SW 1271 (cell line): ENCODE measurements around the gene F2RL1.
A peak's percentile ranks its signal among the peaks of the same experiment; 100 is the strongest.
"Not testable (repeated sequence)": the region's sequence is repeated elsewhere in the genome, so short reads cannot be mapped to it uniquely, and the experiment has no call there.

Experiments used
- DNase-seq, 2 experiments: peaks; one replicate each; lab custom pipeline; 2025; lab: John Stamatoyannopoulos, UW

F2RL1 gene

DNA sequence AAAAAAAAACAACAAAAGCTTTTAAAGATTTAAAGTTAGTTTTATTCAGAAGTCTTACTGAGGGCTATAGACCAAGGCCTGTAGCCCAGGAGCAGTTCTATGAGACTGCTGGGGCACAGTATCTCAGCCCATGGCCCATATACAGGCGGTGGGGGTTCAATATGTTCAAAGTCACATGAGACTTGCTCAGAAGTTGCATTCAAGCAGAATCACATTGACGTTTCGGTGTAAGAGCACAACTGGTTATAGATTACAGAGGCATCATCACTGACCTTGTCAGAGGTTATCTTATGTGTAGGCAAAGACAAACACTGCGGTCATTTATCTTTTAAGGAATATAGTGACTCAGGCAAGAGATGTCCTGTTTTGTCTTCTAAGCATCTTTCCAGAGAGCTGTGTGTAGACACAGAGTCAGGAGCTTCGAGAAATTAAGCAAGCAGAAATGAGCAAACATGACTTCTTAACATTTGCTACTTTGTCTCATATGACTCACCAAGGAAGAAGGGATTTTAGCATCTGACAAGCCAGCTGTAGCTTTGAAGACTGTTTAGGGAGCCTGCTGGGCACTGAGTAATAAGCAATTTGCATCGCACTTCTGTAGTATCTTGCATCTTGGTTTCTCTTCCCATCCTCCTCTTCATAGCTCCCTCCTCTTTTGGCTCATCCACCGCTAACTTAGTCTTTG is 12.9 kb upstream of the F2RL1 start:
- peak; percentile 57 to 66 for DNase-seq

DNA sequence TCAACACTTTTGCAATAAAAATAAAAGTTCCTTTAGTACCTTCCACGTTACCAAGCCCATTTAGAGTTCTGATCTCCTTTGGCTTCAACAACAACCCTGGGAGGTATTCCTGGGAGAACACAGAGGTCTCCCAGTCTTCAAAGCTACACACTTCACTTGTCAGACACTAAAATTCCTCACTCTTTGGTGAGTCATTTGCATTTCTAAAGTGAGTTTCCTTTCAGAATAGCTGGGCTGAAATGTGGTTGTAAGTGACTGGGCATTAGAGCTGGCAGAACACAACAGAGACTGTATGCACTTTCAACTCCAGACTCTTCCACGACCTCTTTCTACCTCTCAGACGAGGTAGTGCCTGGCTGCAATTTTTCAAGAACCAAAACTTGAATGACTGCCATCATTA is 11.5 kb upstream of the F2RL1 start:
- DNase-seq: peak in 1 of 2 experiments; percentile 51

DNA sequence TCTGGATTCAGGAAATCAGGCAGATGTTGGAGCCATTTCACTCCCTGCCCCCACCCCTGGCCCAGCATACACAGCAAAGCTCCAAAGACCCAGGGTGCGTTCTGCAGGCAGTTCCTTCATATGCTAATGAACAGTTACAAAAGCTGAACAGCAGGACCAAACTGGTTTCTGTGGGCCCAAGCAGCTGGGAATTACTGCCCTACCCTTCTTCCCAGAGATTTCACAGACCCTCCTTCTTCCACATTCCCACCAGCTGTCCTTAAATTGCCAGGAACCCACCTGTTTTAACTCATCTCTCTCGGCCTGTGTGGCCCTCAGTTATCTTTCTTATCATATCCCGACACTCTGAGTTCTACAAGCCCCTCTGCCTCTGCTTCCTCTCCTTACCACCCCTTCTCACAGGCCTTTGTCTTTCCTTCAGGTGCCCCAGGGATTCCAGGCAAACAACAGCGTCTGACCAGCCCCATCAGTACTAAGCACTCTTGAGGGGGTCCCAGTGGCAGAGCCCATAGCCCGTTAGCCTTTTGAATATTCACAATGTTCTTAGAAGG is 10.6 kb upstream of the F2RL1 start:
- DNase-seq: no peak

- no peak for DNase-seq
Observed at GRCh38 chr5:76809141-76809540, 9.7 kb upstream of the F2RL1 start.

DNA sequence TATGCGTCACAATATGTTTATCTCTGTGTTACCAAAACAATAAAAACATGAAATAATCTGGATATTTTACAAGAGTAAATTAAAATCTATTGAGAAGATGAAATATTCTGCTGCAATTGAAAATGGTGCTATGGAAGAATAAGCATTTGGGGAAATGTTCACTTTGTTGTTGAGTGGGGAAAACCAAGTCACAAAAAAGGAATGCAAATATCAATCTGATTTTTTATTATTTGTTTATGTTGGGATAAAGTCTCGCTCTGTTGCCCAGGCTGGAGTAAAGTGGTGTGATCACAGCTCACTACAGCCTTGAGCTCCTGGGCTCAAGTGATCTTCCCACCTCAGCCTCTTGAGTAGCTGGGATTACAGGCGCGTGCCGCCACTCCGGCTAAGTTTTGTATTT is 8.6 kb upstream of the F2RL1 start:
- DNase-seq: no peak

- no peak for DNase-seq
Observed at GRCh38 chr5:76811214-76811613, 7.6 kb upstream of the F2RL1 start.

DNA sequence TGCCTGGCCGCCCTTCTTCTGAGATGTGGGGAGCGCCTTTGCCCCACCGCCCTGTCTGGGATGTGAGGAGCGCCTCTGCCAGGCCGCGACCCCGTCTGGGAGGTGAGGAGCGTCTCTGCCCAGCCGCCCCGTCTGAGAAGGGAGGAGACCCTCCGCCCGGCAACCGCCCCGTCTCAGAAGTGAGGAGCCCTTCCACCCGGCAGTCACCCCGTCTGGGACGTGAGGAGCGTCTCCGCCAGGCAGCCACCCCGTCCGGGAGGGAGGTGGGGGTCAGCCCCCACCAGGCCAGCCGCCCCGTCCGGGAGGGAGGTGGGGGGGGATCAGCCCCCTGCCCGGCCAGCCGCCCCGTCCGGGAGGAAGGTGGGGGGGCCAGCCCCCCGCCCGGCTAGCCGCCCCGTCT is 6.6 kb upstream of the F2RL1 start:
- DNase-seq: not testable (repeated sequence)

GRCh38 chr5:76813982-76814562 is 4.8 kb upstream of the F2RL1 start:
- DNase-seq: peak in 1 of 2 experiments; percentile 58

- no peak for DNase-seq
Observed at GRCh38 chr5:76816110-76816831, 2.6 kb upstream of the F2RL1 start.

- DNase-seq: no peak
Observed at GRCh38 chr5:76819851-76820525, 1.2 kb downstream of the F2RL1 start.

DNA sequence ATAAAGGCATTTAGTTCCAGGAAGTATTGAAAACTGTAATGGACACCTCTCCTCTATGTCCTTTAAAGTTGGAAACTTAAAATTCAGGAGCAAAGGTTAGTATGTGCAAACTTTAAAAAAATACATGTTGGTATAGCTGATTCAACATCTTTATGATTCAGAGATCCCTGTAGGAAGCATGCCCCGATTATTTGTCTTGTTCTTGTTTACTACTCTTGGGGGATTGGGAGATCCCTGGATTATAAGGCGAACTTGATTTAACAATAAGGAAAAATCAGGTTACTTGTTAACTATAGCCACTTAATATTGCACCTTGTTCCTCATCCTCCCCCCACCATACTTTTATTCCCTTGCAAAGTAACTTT is 1.7 kb downstream of the F2RL1 start:
- DNase-seq: no peak

DNA sequence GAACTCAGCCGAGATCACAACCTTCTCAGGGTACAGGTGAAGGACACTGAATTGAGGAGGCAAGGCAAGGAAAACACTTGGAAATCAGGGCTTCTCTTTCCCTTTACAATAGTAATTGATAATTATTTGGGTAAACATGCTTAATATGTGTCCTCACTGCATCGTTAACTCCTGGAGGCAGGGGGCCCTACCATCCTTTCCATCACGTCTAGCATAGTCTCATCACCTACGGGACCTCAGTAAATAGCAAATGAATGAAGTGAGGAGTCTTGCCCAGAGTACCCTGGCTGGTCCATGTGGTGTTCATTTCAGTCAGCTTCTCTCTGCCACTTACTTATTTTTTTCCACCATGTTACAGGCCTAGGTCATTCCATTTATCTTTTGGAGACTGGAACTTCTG is 2.3 kb downstream of the F2RL1 start:
- no peak for DNase-seq

GRCh38 chr5:76822105-76822731 is 3.4 kb downstream of the F2RL1 start:
- DNase-seq: not testable (repeated sequence)

DNA sequence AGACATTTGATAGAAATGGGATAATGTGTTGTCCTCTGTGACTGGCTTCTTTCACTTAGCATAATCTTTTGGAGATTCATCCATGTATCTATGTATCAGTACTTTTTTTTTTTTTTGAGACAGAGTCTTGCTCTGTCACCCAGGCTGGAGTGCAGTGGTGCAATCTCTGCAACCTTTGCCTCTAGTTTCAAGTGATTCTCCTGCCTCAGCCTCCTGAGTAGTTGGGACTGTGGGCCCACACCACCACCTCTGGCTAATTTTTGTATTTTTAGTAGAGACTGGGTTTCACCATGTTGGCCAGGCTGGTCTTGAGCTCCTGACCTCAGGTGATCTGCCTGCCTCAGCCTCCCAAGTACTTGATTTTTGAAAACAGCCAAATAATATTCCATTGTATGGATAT is 7.6 kb downstream of the F2RL1 start:
- DNase-seq: not testable (repeated sequence)

GRCh38 chr5:76831110-76831452 is 12.3 kb downstream of the F2RL1 start:
- DNase-seq: peak in 1 of 2 experiments; percentile 34

DNA sequence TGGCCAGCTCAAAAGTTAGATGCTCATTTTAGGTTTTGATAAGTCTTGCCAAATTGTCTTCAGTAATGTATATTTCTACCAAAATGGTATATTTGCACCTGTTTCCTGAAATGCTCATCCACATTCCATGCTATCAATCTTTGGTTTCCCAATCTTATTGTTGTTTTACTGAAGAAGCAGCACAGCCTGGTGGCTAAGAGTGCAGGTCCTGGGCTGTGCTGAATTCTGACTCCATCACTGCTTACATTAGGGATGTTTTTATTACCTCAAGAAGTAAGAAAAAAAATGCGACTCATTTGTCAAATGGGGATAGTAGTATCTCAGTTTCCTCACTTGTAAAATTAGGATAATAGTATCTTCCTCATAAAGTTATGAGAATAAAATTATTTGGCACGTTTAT is 17.4 kb downstream of the F2RL1 start:
- DNase-seq: no peak

DNA sequence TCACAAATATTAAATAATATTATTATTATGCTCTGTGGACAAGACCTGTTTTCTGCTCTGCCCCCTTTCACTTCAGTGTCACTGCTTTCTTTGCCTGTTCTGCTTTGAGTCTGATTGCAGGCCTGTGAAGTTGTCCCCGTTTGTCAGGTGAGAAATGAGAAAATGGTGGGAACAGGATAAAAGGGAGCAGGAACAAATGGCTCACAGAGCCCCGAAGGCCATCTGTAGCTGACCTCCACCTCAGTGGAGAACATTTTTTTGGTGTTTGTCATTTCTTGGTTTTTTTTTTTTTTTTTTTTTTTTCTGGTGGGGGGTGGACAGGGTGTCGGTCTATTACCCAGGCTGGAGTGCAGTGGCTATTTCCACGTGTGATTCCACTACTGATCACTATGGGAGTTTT is 17.8 kb downstream of the F2RL1 start:
- no peak for DNase-seq

DNA sequence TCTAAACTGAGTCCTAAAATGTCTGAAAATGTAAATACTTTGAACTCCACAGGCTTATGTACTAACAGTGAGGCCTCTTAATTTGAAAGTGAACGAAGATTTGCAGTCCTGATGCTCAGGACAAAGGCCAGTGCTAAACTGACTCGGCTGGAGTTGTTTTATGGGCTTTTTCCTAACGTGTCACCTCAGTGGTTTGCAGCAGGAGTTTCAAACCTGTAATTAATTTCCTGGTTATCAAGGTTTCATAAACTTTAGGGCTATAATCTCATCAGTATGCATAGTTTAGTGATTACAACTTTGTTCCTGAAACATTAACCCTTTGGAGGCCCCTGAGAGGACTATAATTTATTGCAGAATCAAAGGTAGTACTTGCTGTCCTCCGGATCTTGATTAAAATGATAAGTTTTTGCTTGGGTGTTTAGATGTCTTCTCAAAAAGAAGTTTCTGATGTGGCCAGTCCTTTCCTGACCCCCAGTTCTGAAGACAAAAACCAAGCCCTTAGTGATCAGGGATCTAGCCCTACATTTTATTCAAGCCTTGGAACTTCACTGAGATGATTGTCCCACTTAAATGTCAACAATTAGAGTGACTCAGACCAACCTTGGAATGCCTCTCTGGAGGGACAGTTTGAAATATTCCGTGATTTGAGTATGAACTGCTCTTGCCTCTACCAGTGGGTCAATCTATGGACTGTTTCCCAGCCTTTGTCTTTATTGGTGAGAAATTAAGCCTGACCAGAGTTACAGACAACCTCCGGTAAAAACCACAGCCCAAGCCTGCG is 19.8 kb downstream of the F2RL1 start:
- DNase-seq: no peak

- no peak for DNase-seq
Observed at GRCh38 chr5:76841361-76841760, 22.5 kb downstream of the F2RL1 start.

DNA sequence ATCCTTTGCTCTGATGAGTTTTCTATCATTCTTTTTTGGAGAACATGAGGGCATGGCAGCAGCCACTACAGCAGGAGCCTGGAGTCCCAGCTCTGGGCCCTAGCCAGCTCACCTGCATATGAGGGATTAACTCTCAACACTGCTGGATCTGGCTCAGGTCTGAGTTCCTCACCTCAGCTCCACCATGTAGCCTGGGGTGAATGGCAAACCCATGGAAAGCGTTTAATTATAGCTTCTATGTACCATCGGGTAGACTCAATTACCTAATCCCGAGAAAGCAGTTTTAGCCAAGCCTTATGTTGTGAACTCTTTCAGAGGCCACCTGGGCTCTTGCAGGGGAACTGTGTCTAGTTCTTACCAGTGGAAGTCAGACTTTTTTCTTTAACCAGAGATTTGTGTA is 27.1 kb downstream of the F2RL1 start:
- no peak for DNase-seq
